ENCODE results near the gene TARBP2. TPM values are rescaled to one million over a fixed set of nuclear protein-coding genes. Genes with fewer than 3 reads are reported as not detected.

TARBP2 gene
- total RNA-seq, 1 donor from 2014 or later: 22.3 TPM

- ATAC-seq (peak; percentile 51), DNase-seq (ENCODE audit: low spot score) (no peak)
Measured at GRCh38 chr12:53551889-53552291, 50.8 kb downstream of the TARBP2 start.

- no peak for ATAC-seq
- DNase-seq (ENCODE audit: low spot score): no peak
Measured at GRCh38 chr12:53552361-53553327, 51.6 kb downstream of the TARBP2 start.

Other genes with a start within 250 kb of the TARBP2 start
- gene ESPL1, start 233.0 kb upstream of the TARBP2 start, total RNA-seq: 0.73 TPM
- 114 TPM for gene PFDN5, start 205.7 kb upstream of the TARBP2 start, total RNA-seq
- gene MYG1, start 201.6 kb upstream of the TARBP2 start, total RNA-seq: 24.0 TPM
- 28.2 TPM for gene AAAS, start 179.7 kb upstream of the TARBP2 start, total RNA-seq
- not detected for gene SP7, start 164.9 kb upstream of the TARBP2 start, total RNA-seq
- 24.5 TPM for gene SP1, start 121.1 kb upstream of the TARBP2 start, total RNA-seq
- 0.78 TPM for gene AMHR2, start 77.4 kb upstream of the TARBP2 start, total RNA-seq
- gene PRR13, start 59.5 kb upstream of the TARBP2 start, total RNA-seq: 69.9 TPM
- 338 TPM for gene PCBP2, start 49.2 kb upstream of the TARBP2 start, total RNA-seq
- gene MAP3K12, start 1.8 kb upstream of the TARBP2 start, total RNA-seq: 1.4 TPM
- not detected for gene NPFF, start 6.2 kb downstream of the TARBP2 start, total RNA-seq
- gene ATF7, start 125.1 kb downstream of the TARBP2 start, total RNA-seq: 18.1 TPM
- 118 TPM for gene ATP5MC2, start 174.8 kb downstream of the TARBP2 start, total RNA-seq
- gene CALCOCO1, start 226.2 kb downstream of the TARBP2 start, total RNA-seq: 43.8 TPM

Data from left lobe of liver (tissue), 2 donors.